ENCODE data around the gene ARHGAP10.

The ARHGAP10 gene

DNA sequence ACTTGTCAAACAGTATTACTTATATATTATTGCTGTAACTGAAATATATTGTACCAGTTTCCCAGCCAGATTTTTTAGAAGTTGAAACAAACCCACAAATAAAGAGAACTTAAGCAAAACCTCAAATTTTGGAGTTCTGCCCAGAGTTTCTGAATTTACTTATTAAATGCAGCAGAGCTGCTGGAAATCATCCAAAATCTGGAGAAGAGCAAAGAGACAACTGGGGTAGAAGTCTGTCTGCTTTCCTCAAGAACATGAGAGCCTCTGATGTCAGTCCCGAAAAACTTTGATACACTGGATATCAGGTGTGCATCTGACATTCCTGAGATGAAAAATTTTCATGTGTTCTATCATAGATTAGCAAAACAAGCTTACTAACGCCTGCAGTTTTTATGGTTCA is 384.4 kb downstream of the ARHGAP10 start:
- no peak overlapping the region for H3K4me3 ChIP-seq (ENCODE audit: low read depth, low read length)
- TF ChIP-seq, protein P1, sequence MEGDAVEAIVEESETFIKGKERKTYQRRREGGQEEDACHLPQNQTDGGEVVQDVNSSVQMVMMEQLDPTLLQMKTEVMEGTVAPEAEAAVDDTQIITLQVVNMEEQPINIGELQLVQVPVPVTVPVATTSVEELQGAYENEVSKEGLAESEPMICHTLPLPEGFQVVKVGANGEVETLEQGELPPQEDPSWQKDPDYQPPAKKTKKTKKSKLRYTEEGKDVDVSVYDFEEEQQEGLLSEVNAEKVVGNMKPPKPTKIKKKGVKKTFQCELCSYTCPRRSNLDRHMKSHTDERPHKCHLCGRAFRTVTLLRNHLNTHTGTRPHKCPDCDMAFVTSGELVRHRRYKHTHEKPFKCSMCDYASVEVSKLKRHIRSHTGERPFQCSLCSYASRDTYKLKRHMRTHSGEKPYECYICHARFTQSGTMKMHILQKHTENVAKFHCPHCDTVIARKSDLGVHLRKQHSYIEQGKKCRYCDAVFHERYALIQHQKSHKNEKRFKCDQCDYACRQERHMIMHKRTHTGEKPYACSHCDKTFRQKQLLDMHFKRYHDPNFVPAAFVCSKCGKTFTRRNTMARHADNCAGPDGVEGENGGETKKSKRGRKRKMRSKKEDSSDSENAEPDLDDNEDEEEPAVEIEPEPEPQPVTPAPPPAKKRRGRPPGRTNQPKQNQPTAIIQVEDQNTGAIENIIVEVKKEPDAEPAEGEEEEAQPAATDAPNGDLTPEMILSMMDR (IDR thresholded peaks at IDR 0.05; ENCODE audit: borderline replicate concordance, insufficient read depth, low read depth, low read length): no peak

DNA sequence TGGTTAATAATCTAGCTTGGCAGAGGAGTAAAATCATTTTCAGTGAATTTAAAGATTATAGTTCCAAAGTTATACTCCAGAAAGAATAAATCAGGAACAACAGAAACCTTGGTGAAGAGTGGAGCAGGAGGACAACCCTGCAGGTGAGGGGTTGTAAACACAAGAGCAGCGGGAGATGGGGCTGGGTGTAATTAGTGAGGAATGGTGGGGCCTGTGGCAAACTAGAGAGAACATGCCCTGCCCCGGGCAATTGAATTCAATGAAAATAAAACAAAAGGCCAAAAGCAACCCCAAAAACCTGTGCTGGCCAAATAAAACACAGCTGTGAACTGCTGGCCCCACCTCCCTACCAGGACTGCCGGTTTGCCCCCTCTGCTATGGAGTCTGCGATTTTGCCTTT is 385.1 kb downstream of the ARHGAP10 start:
- TF ChIP-seq, protein P1 (IDR thresholded peaks at IDR 0.05; ENCODE audit: borderline replicate concordance, insufficient read depth, low read depth, low read length): no peak
- H3K4me3 ChIP-seq (ENCODE audit: low read depth, low read length): no peak overlapping the region

DNA sequence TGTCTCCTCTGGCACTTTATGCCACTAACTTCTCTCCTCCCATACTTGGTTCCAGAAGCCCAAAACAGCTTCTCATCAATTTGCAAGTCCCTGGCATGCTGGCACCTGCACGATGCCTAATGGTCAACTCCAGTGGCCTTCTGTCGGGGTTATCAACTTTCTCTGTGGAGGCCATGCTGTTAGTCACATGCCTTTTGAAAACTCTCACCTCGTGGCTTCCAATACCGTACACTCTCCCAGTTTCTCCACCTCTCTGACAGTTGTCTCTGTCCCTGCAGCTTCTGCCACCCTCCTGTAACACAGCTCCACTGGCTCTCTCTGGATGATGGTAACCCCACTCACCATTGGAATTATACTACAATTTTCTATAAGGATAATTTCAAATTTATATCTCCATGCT is 386.3 kb downstream of the ARHGAP10 start:
- H3K4me3 ChIP-seq (ENCODE audit: low read depth, low read length): no peak overlapping the region
- TF ChIP-seq, protein P1 (IDR thresholded peaks at IDR 0.05; ENCODE audit: borderline replicate concordance, insufficient read depth, low read depth, low read length): no peak

DNA sequence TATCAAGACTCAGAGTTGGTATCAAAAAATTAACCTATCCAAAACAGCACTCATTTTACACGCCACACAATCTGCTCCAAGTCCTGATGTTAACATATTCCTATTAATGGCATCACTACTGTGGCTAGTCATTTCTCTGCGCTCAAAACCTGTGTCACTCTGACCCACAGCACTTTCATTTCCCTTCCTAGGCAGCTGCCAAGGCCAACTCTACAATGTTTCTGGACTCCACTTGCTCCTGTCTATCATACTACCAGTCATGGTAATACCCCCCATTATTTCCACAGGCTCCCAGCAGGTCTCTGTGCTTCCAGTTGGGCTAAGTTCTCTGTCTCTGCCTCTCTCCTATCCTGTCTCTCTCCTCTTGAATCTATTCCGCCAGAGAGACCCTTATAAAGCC is 386.7 kb downstream of the ARHGAP10 start:
- no peak overlapping the region for H3K4me3 ChIP-seq (ENCODE audit: low read depth, low read length)
- TF ChIP-seq, protein P1 (IDR thresholded peaks at IDR 0.05; ENCODE audit: borderline replicate concordance, insufficient read depth, low read depth, low read length): no peak

DNA sequence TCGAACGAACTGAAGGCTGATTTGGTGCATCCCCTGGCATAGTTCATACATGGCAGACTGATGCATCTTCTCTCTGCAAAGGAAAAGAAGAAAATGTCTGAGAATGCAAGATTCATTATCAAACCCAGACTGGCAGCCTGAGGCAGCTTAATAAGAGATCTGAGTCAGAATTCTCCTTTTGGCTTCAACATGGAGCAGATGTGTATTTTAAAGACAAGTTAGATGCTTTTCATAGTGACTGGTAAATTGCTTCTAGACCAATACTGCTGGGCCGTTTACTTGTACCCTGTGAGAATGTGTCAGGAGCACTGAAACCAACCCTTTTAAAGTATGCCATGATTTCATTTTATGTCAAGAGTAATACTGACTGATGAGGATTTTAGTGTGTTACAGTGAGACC is 388.3 kb downstream of the ARHGAP10 start:
- H3K4me3 ChIP-seq (ENCODE audit: low read depth, low read length): no peak overlapping the region

More for the DNA sequence above, 388.3 kb downstream of the ARHGAP10 start:
- TF ChIP-seq, protein P1 (IDR thresholded peaks at IDR 0.05; ENCODE audit: borderline replicate concordance, insufficient read depth, low read depth, low read length): no peak

Data from GM12875 (cell line).